KMS-11 (cell line): Measurements from ENCODE around the gene QSER1.

Source experiments
- H2AFZ ChIP-seq: fragments of 200-600 bp; sonication (generic); 2 replicates; pipeline ENCODE4 v1.6.1; 2016; ENCODE audit warnings: antibody characterized with exemption, mixed run types, low read depth
- H3K27ac ChIP-seq: fragments of 200-600 bp; sonication (generic); 2 replicates; pipeline ENCODE4 v1.6.1; 2016; ENCODE audit warnings: mild to moderate bottlenecking, mixed run types
- H3K27me3 ChIP-seq: fragments of 200-600 bp; sonication (generic); 2 replicates; pipeline ENCODE4 v1.6.1; 2017; ENCODE audit warnings: mild to moderate bottlenecking, low read depth, mixed run types, moderate library complexity; ENCODE audit not compliant: insufficient read depth
- H3K36me3 ChIP-seq: fragments of 200-600 bp; sonication (generic); 2 replicates; pipeline ENCODE4 v1.6.1; 2017; ENCODE audit warnings: mild to moderate bottlenecking, mixed run types; ENCODE audit not compliant: insufficient read depth
- H3K4me1 ChIP-seq: fragments of 200-600 bp; sonication (generic); 2 replicates; pipeline ENCODE4 v1.6.1; 2016; ENCODE audit warnings: mild to moderate bottlenecking, low read depth, mixed run types; ENCODE audit not compliant: poor library complexity, severe bottlenecking
- H3K4me2 ChIP-seq: fragments of 200-600 bp; sonication (generic); 2 replicates; pipeline ENCODE4 v1.7.0; 2016; ENCODE audit warnings: mild to moderate bottlenecking, mixed run types
- H3K4me3 ChIP-seq: fragments of 200-600 bp; sonication (generic); IDR thresholded peaks from 2 replicates; pipeline ENCODE4 v1.6.1; 2017; ENCODE audit warnings: low read depth, low read length, mixed read lengths; ENCODE audit not compliant: insufficient read depth
- H3K79me2 ChIP-seq: fragments of 200-600 bp; sonication (generic); 2 replicates; pipeline ENCODE4 v1.6.1; 2016; ENCODE audit warnings: low read depth, mixed run types; ENCODE audit not compliant: insufficient read depth
- H3K9ac ChIP-seq: fragments of 200-600 bp; sonication (generic); 2 replicates; pipeline ENCODE4 v1.6.1; 2016; ENCODE audit warnings: mild to moderate bottlenecking, mixed run types
- H4K20me1 ChIP-seq: fragments of 200-600 bp; sonication (generic); 2 replicates; pipeline ENCODE4 v1.6.1; 2016; ENCODE audit warnings: mild to moderate bottlenecking, mixed run types; ENCODE audit not compliant: insufficient read depth
- TF ChIP-seq, protein P1 (sequence below): fragments of 200-600 bp; sonication (generic); conservative IDR thresholded peaks from 2 replicates; pipeline ENCODE4 v1.6.1; 2017; ENCODE audit warnings: low read depth, mild to moderate bottlenecking, antibody characterized with exemption, low read length, moderate library complexity, mixed read lengths

Gene QSER1

DNA sequence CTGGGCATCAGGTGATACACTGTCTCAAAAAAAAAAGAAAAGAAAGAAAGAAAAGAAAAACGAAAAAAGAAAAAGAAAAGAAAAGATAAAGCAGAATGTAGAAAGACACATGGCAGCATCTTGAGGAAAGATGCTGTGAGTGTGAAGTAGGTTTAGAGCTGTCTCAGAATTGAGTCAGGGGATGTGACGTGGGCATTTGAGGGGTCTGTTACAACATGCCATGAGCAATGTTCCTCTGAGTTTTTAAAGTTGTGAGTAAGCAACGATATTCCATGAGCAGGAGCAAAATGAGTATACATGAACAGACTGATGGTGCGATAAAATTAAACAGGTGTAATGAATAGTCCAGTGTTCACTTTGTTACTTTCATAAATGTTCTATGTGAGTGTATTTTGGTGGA is 11.3 kb upstream of the QSER1 start:
- no peak overlapping the region for H3K4me2 ChIP-seq
- no peak overlapping the region for H3K9ac ChIP-seq
- H3K27ac ChIP-seq, result no peak overlapping the region
- no peak overlapping the region for H2AFZ ChIP-seq
- no peaks in the 10 kb centered on the region for H3K79me2 ChIP-seq
- no peaks in the 10 kb centered on the region for H3K27me3 ChIP-seq
- no peaks in the 10 kb centered on the region for H3K36me3 ChIP-seq
- no peak overlapping the region for H3K4me3 ChIP-seq
- TF ChIP-seq, protein P1, sequence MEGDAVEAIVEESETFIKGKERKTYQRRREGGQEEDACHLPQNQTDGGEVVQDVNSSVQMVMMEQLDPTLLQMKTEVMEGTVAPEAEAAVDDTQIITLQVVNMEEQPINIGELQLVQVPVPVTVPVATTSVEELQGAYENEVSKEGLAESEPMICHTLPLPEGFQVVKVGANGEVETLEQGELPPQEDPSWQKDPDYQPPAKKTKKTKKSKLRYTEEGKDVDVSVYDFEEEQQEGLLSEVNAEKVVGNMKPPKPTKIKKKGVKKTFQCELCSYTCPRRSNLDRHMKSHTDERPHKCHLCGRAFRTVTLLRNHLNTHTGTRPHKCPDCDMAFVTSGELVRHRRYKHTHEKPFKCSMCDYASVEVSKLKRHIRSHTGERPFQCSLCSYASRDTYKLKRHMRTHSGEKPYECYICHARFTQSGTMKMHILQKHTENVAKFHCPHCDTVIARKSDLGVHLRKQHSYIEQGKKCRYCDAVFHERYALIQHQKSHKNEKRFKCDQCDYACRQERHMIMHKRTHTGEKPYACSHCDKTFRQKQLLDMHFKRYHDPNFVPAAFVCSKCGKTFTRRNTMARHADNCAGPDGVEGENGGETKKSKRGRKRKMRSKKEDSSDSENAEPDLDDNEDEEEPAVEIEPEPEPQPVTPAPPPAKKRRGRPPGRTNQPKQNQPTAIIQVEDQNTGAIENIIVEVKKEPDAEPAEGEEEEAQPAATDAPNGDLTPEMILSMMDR, result no peak
- H3K4me1 ChIP-seq, result no peaks in the 10 kb centered on the region
- H4K20me1 ChIP-seq, result no peaks in the 10 kb centered on the region

GRCh38 chr11:32883421-32883820 is 9.2 kb upstream of the QSER1 start:
- no peaks in the 10 kb centered on the region for H4K20me1 ChIP-seq
- no peak overlapping the region for H3K4me2 ChIP-seq
- H3K27me3 ChIP-seq, result no peaks in the 10 kb centered on the region
- H3K4me1 ChIP-seq, result no peaks in the 10 kb centered on the region
- no peak overlapping the region for H3K9ac ChIP-seq
- no peak overlapping the region for H2AFZ ChIP-seq
- TF ChIP-seq, protein P1, result no peak
- no peak overlapping the region for H3K4me3 ChIP-seq
- H3K27ac ChIP-seq, result no peak overlapping the region
- no peaks in the 10 kb centered on the region for H3K36me3 ChIP-seq
- no peaks in the 10 kb centered on the region for H3K79me2 ChIP-seq

- no peaks in the 10 kb centered on the region for H3K79me2 ChIP-seq
- TF ChIP-seq, protein P1, result no peak
- no peak overlapping the region for H3K4me3 ChIP-seq
- H3K27me3 ChIP-seq, result no peaks in the 10 kb centered on the region
- H3K27ac ChIP-seq, result no peak overlapping the region
- no peaks in the 10 kb centered on the region for H4K20me1 ChIP-seq
- no peak overlapping the region for H2AFZ ChIP-seq
- H3K4me2 ChIP-seq, result no peak overlapping the region
- no peaks in the 10 kb centered on the region for H3K36me3 ChIP-seq
- no peaks in the 10 kb centered on the region for H3K4me1 ChIP-seq
- no peak overlapping the region for H3K9ac ChIP-seq
Observed at GRCh38 chr11:32884023-32884422, 8.6 kb upstream of the QSER1 start.

- no peaks in the 10 kb centered on the region for H3K27me3 ChIP-seq
- no peak overlapping the region for H3K4me2 ChIP-seq
- no peak overlapping the region for H2AFZ ChIP-seq
- H3K79me2 ChIP-seq, result no peaks in the 10 kb centered on the region
- H3K4me1 ChIP-seq, result no peaks in the 10 kb centered on the region
- no peak overlapping the region for H3K9ac ChIP-seq
- H4K20me1 ChIP-seq, result no peaks in the 10 kb centered on the region
- H3K36me3 ChIP-seq, result no peaks in the 10 kb centered on the region
- H3K27ac ChIP-seq, result no peak overlapping the region
- no peak overlapping the region for H3K4me3 ChIP-seq
- TF ChIP-seq, protein P1, result peak; percentile 57
Observed at GRCh38 chr11:32884770-32885384, 7.7 kb upstream of the QSER1 start.
